Esophagus squamous epithelium (tissue), 5 donors: ENCODE measurements around the gene BEND7. TPM values are rescaled to one million over a fixed set of nuclear protein-coding genes. Genes with fewer than 3 reads are reported as not detected.
A peak's percentile ranks its signal among the peaks of the same experiment; 100 is the strongest.

Experiments
- DNase-seq: peaks from one replicate; lab custom pipeline; 2025; lab: John Stamatoyannopoulos, UW
- H3K27ac ChIP-seq, 4 donors: fragments of 200-600 bp; sonication (generic); one replicate each; pipeline ENCODE4 v1.5.1; 2016 to 2019; ENCODE audit warnings: mild to moderate bottlenecking in 1 of 4
- H3K27me3 ChIP-seq, 4 donors: fragments of 200-600 bp; sonication (generic); 1 replicate in 3 of 4; 2 replicates in 1 of 4; pipeline versions ENCODE4 v1.5.1 to v1.6.0; 2017 to 2021; ENCODE audit warnings: antibody characterized with exemption in 1 of 4
- H3K36me3 ChIP-seq, 3 donors: fragments of 200-600 bp; sonication (generic); one replicate each; pipeline ENCODE4 v1.5.1; 2016 to 2019
- H3K4me1 ChIP-seq, 3 donors: fragments of 200-600 bp; sonication (generic); one replicate each; pipeline ENCODE4 v1.5.1; 2017 to 2019
- H3K4me3 ChIP-seq, 4 donors: fragments of 200-600 bp; sonication (generic); 1 replicate in 3 of 4; 2 replicates in 1 of 4; pipeline ENCODE4 v1.5.1; 2016 to 2019; ENCODE audit warnings: mild to moderate bottlenecking in 2 of 4, moderate library complexity in 1 of 4
- H3K9me3 ChIP-seq, 3 donors: fragments of 200-600 bp; sonication (generic); one replicate each; pipeline ENCODE4 v1.5.1; 2016 to 2019
- CTCF ChIP-seq, 6 experiments: fragments of 450-650 bp in 4 of 6; fragments of 200-600 bp in 2 of 6; sonication (generic) in 2 of 6; IDR thresholded peaks; one replicate each; pipeline ENCODE4 v1.5.1; 2016 to 2019; ENCODE audit warnings: antibody characterized with exemption in 6 of 6, mild to moderate bottlenecking in 4 of 6, moderate library complexity in 4 of 6
- POLR2A ChIP-seq, 4 donors: fragments of 450-650 bp; IDR thresholded peaks; one replicate each; pipeline ENCODE4 v1.6.1; 2017; ENCODE audit warnings: antibody characterized with exemption in 4 of 4, mild to moderate bottlenecking in 4 of 4, moderate library complexity in 3 of 4
- WGBS, 2 donors: methylation state at CpG; one replicate each; pipeline ENCODE4 v1.1.5; 2018; 5-methylcytosine and 5-hydroxymethylcytosine counted together
- intact Hi-C: fragments of 100-400 bp; cut with DNase I; formaldehyde crosslinking; loops from one replicate; pipeline ENCODE4 v1.15.0; 2022
- total RNA-seq, 4 donors: library from RNA; depleted of rRNA; stranded (reverse); fragments of >200 nt; gene quantifications; one replicate each; pipeline ENCODE4 v1.1.0, GENCODE V29; 2016
- donor health status: DM: yes; HTN: yes; CAD: no.

The BEND7 gene
- total RNA-seq, 4 donors from 2014 or later, result 0.70 to 6.7 (median 2.8) TPM

DNA sequence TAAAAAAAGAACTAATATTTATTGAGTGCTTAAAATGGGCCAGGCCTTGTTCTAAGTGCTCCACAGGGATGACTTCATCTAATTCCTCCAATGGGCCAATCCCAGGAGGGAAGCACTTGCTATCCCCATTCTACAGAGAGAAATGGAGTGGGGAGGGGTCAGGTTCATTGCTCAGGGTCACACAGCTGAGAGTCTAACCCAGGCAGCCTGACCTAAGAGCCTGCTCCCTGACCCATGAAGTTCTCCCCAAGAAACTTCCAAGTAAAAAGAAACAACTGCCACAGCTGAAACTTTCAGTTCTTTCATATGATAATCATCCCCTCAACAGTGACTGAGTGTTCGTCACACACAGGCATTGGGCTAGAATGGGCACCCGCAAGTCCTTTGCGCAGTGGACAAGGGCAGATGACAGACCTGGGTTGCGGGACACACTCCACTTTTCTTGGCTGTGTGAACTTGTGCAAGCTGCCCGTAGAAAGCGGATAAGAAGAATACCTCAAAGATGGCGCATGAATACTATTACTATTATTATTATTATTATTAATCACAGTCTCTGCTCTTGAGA lies 39.7 kb downstream of the BEND7 start:
- no peak overlapping the region for H3K4me3 ChIP-seq
- intact Hi-C loops, result no loop called here
- 90 to 93% methylated on average over 7 of the region's 7 CpGs for WGBS, 2 donors

DNA sequence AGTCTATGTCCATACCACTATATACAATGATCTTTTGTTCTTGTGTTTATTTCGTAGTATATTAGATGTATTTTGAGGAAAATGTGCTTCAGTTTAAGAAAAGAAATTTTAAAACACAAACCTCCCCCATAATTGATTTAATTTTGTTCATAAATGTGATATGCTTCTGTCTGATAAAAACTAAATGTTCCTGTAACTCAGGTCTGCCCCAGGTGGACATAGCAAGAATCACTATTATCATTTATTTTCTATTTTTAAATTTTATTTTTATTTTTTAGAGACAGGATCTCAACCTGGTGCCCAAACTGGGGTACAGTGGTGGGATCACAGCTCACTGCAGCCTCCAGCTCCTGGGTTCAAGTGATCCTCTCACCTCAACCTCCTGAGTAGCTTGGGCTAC lies 43.2 kb downstream of the BEND7 start:
- TF ChIP-seq POLR2A (IDR thresholded peaks at IDR 0.05) (no peak), CTCF (IDR thresholded peaks at IDR 0.05) (peak in 1 of 6 experiments; percentile 19)
- Histone ChIP-seq H3K36me3 (no peaks in the 10 kb centered on the region), H3K27ac (no peak overlapping the region), H3K27me3 (peaks cover 0 to 26% (median 2%) of the 10 kb centered on the region in 4 donors), H3K4me3 (no peak overlapping the region), H3K4me1 (peaks cover 0 to 21% (median 0%) of the 10 kb centered on the region in 3 donors), H3K9me3 (no peaks in the 10 kb centered on the region)
- intact Hi-C loops, result no loop called here
- 74 to 81% methylated on average over 1 of the region's 1 CpG for WGBS, 2 donors
- no peak for DNase-seq

More for the DNA sequence above, 39.7 kb downstream of the BEND7 start:
- no peaks in the 10 kb centered on the region for H3K36me3 ChIP-seq
- no peak overlapping the region for H3K27ac ChIP-seq
- peaks cover 0 to 12% (median 0%) of the 10 kb centered on the region in 3 donors for H3K4me1 ChIP-seq
- no peaks in the 10 kb centered on the region for H3K9me3 ChIP-seq
- no peak for DNase-seq
- peaks cover 0 to 10% (median 0%) of the 10 kb centered on the region in 4 donors for H3K27me3 ChIP-seq
- TF ChIP-seq CTCF (IDR thresholded peaks at IDR 0.05), result no peak
- TF ChIP-seq POLR2A (IDR thresholded peaks at IDR 0.05), result no peak

GRCh38 chr10:13483951-13484350 lies 44.9 kb downstream of the BEND7 start:
- H3K4me3 ChIP-seq, result no peak overlapping the region
- intact Hi-C loops, result no loop called here
- peaks cover 0 to 26% (median 2%) of the 10 kb centered on the region in 4 donors for H3K27me3 ChIP-seq
- H3K27ac ChIP-seq, result peak overlapping the region in 1 of 4 donors; percentile 26
- no peaks in the 10 kb centered on the region for H3K36me3 ChIP-seq
- peaks cover 0 to 21% (median 0%) of the 10 kb centered on the region in 3 donors for H3K4me1 ChIP-seq
- 34 to 46% methylated on average over 8 to 9 of the region's 9 CpGs for WGBS, 2 donors
- TF ChIP-seq POLR2A (IDR thresholded peaks at IDR 0.05) (no peak), CTCF (IDR thresholded peaks at IDR 0.05) (no peak)
- no peak for DNase-seq
- H3K9me3 ChIP-seq, result no peaks in the 10 kb centered on the region

DNA sequence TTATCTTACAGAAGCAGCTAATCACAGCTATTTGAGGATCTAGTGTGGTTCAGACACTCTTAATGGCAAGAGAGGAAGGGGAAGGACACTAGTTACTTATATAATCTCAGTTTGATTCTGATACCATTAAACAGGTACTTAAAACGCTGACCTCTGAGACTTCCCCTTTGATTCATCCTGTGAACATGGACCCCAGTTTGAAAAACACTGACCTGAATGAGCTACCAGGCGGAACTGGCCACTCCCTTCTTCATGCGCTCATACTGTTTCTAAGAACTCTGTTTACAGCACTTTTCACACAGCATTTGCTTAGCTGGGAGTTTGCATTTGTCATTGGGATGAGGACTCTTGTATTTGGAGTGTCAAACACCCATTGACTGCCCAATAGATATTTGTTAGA lies 45.7 kb downstream of the BEND7 start:
- no peak for DNase-seq
- no peaks in the 10 kb centered on the region for H3K36me3 ChIP-seq
- no peak for TF ChIP-seq POLR2A (IDR thresholded peaks at IDR 0.05)
- TF ChIP-seq CTCF (IDR thresholded peaks at IDR 0.05), result no peak
- no peak overlapping the region for H3K27ac ChIP-seq
- intact Hi-C loops, result no loop called here
- 77 to 88% methylated on average over 3 of the region's 3 CpGs for WGBS, 2 donors
- H3K4me3 ChIP-seq, result no peak overlapping the region
- no peaks in the 10 kb centered on the region for H3K9me3 ChIP-seq
- H3K4me1 ChIP-seq, result peaks cover 0 to 21% (median 0%) of the 10 kb centered on the region in 3 donors
- H3K27me3 ChIP-seq, result peaks cover 0 to 26% (median 2%) of the 10 kb centered on the region in 4 donors

DNA sequence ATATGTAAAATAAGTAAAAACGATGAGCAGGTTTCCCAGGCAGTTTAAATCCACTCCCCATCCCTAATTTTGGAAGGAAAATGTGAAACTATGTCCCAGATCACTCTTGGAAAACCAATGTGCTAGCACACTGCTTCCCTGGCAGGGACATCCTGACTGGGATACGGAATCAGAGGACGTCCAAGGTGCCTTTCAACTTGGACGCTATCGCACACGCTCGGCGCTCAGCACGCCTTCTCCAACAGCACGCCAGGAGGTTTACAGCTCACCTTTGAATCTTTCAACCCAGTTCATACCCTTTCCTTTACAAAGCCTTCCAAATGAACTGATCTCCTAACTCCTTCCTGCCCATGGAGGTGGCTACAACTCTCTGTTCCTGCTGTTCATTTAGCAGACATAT lies 47.1 kb downstream of the BEND7 start:
- DNase-seq, result no peak
- WGBS, 2 donors, result 86 to 87% methylated on average over 10 of the region's 10 CpGs
- TF ChIP-seq CTCF (IDR thresholded peaks at IDR 0.05) (no peak), POLR2A (IDR thresholded peaks at IDR 0.05) (no peak)
- H3K36me3 ChIP-seq, result no peaks in the 10 kb centered on the region
- peaks cover 0 to 21% (median 0%) of the 10 kb centered on the region in 3 donors for H3K4me1 ChIP-seq
- H3K27ac ChIP-seq, result no peak overlapping the region
- intact Hi-C loops, result no loop called here
- H3K27me3 ChIP-seq, result peaks cover 0 to 23% (median 2%) of the 10 kb centered on the region in 4 donors
- no peaks in the 10 kb centered on the region for H3K9me3 ChIP-seq
- H3K4me3 ChIP-seq, result no peak overlapping the region
